Liver (tissue), 3 donors: ENCODE data around the gene GPC1.

Experiments used
- EGR1 ChIP-seq, 2 donors: IDR thresholded peaks; 2 replicates each; pipeline ENCODE4 v1.6.1; 2016 to 2018; ENCODE audit warnings: antibody characterized with exemption in 2 of 2, low read depth in 2 of 2
- FOXA2 ChIP-seq: IDR thresholded peaks from 2 replicates; pipeline ENCODE4 v1.6.1; 2016; ENCODE audit warnings: antibody characterized with exemption
- GABPA ChIP-seq, 2 donors: IDR thresholded peaks in 1 of 2; conservative IDR thresholded peaks in 1 of 2; 2 replicates each; pipeline ENCODE4 v1.6.1; 2016; ENCODE audit warnings: antibody characterized with exemption in 2 of 2, mild to moderate bottlenecking in 1 of 2, moderate library complexity in 1 of 2
- HNF4A ChIP-seq, 2 donors: conservative IDR thresholded peaks; 2 replicates each; pipeline ENCODE4 v1.6.1; 2016; ENCODE audit warnings: antibody characterized with exemption in 2 of 2, mild to moderate bottlenecking in 2 of 2
- JUND ChIP-seq, 2 donors: IDR thresholded peaks; 2 replicates each; pipeline ENCODE4 v1.6.1; 2016; ENCODE audit warnings: antibody characterized with exemption in 2 of 2
- MAX ChIP-seq: IDR thresholded peaks from 2 replicates; pipeline ENCODE4 v1.6.1; 2016; ENCODE audit warnings: antibody characterized with exemption
- RAD21 ChIP-seq, 2 donors: IDR thresholded peaks; 2 replicates each; pipeline ENCODE4 v1.6.1; 2016; ENCODE audit warnings: antibody characterized with exemption in 2 of 2, mild to moderate bottlenecking in 2 of 2
- REST ChIP-seq: IDR thresholded peaks from 2 replicates; pipeline ENCODE4 v1.6.1; 2016; ENCODE audit warnings: antibody characterized with exemption, mild to moderate bottlenecking
- SP1 ChIP-seq: IDR thresholded peaks from 2 replicates; pipeline ENCODE4 v1.6.1; 2018; ENCODE audit warnings: antibody characterized with exemption, mild to moderate bottlenecking
- TAF1 ChIP-seq: conservative IDR thresholded peaks from 2 replicates; pipeline ENCODE4 v1.6.1; 2016; ENCODE audit warnings: antibody characterized with exemption, mild to moderate bottlenecking
- YY1 ChIP-seq: IDR thresholded peaks from 2 replicates; pipeline ENCODE4 v1.6.1; 2016; ENCODE audit warnings: antibody characterized with exemption, mild to moderate bottlenecking
- TF ChIP-seq, protein P1 (sequence below): fragments of 150-350 bp; IDR thresholded peaks from 2 replicates; pipeline ENCODE4 v1.5.1; 2017; ENCODE audit warnings: improper control_type of control experiment, low read depth, low read length; ENCODE audit not compliant: missing input control
- TF ChIP-seq, protein P2 (sequence below): IDR thresholded peaks from 2 replicates; pipeline ENCODE4 v1.6.1; 2016; ENCODE audit warnings: antibody characterized with exemption
- donor health status: healthy.
- donor health status: healthy.

DNA sequence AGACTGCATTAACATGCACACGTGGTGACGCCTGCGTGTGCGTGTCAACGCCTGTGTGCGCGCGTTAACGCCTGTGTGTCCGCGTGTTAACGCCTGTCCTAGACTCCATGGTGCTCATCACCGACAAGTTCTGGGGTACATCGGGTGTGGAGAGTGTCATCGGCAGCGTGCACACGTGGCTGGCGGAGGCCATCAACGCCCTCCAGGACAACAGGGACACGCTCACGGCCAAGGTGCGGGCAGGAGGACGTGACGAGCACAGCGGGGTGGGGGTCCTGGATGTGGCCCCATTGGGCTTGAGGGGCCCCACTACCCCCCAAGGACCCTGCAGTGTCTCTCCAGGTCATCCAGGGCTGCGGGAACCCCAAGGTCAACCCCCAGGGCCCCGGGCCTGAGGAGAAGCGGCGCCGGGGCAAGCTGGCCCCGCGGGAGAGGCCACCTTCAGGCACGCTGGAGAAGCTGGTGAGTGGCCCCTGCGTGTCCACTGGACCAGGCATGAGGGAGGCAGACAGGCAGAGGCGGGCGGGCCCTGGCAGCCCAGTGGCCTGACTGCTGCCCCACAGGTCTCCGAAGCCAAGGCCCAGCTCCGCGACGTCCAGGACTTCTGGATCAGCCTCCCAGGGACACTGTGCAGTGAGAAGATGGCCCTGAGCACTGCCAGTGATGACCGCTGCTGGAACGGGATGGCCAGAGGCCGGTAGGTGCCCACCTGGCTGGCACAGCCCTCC lies 29.2 kb downstream of the GPC1 start:
- no peak for TF ChIP-seq YY1
- TF ChIP-seq, protein P1, sequence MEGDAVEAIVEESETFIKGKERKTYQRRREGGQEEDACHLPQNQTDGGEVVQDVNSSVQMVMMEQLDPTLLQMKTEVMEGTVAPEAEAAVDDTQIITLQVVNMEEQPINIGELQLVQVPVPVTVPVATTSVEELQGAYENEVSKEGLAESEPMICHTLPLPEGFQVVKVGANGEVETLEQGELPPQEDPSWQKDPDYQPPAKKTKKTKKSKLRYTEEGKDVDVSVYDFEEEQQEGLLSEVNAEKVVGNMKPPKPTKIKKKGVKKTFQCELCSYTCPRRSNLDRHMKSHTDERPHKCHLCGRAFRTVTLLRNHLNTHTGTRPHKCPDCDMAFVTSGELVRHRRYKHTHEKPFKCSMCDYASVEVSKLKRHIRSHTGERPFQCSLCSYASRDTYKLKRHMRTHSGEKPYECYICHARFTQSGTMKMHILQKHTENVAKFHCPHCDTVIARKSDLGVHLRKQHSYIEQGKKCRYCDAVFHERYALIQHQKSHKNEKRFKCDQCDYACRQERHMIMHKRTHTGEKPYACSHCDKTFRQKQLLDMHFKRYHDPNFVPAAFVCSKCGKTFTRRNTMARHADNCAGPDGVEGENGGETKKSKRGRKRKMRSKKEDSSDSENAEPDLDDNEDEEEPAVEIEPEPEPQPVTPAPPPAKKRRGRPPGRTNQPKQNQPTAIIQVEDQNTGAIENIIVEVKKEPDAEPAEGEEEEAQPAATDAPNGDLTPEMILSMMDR, result no peak
- TF ChIP-seq TAF1, result no peak
- TF ChIP-seq RAD21 (IDR thresholded peaks at IDR 0.05), result no peak
- no peak for TF ChIP-seq MAX
- TF ChIP-seq SP1, result no peak
- no peak for TF ChIP-seq HNF4A (conservative IDR thresholded peaks at IDR 0.05)
- no peak for TF ChIP-seq JUND (IDR thresholded peaks at IDR 0.05)
- TF ChIP-seq FOXA2, result no peak
- TF ChIP-seq EGR1 (IDR thresholded peaks at IDR 0.05; ENCODE audit: low read depth in 2 of 2), result no peak
- TF ChIP-seq REST, result no peak
- TF ChIP-seq GABPA (IDR thresholded peaks at IDR 0.05 in 1 of 2, conservative IDR thresholded peaks at IDR 0.05 in 1 of 2), result no peak
- TF ChIP-seq, protein P2, sequence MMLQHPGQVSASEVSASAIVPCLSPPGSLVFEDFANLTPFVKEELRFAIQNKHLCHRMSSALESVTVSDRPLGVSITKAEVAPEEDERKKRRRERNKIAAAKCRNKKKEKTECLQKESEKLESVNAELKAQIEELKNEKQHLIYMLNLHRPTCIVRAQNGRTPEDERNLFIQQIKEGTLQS, result no peak
